Activated naive CD8-positive, alpha-beta T cell treated with anti-CD3 and anti-CD28 coated beads, Interleukin-2, amount 50 U/mL, for 24 hours (primary cell): ENCODE results near the gene EIF4A3.
"Not testable (repeated sequence)": the region's sequence is repeated elsewhere in the genome, so short reads cannot be mapped to it uniquely, and the experiment has no call there.

Experiments
- ATAC-seq: fragments of 150-1000 bp; cut with Tn5 transposase; one replicate; pipeline ENCODE4 v1.10.0; 2021
- DNase-seq: peaks from one replicate; pipeline ENCODE4 v3.0.0; 2021
- H3K27ac Mint-ChIP-seq: one replicate; pipeline ENCODE4 v1.8.0; 2021; ENCODE audit warnings: mild to moderate bottlenecking, mixed read lengths
- H3K27me3 Mint-ChIP-seq: one replicate; pipeline ENCODE4 v1.8.0; 2021; ENCODE audit warnings: mixed read lengths
- H3K36me3 Mint-ChIP-seq: one replicate; pipeline ENCODE4 v1.8.0; 2021; ENCODE audit warnings: low read depth, mixed read lengths
- H3K4me1 Mint-ChIP-seq: one replicate; pipeline ENCODE4 v1.8.0; 2021; ENCODE audit warnings: mixed read lengths
- H3K4me3 Mint-ChIP-seq: one replicate; pipeline ENCODE4 v1.8.0; 2021; ENCODE audit warnings: mild to moderate bottlenecking, moderate library complexity, mixed read lengths
- H3K9me3 Mint-ChIP-seq: one replicate; pipeline ENCODE4 v1.8.0; 2021; ENCODE audit warnings: mixed read lengths

The EIF4A3 gene

GRCh38 chr17:80097844-80098691 lies 48.9 kb downstream of the EIF4A3 start:
- Mint-ChIP-seq H3K36me3 (no peaks in the 10 kb centered on the region), H3K9me3 (no peaks in the 10 kb centered on the region), H3K27ac (no peak overlapping the region), H3K4me1 (peaks cover 29% of the 10 kb centered on the region), H3K4me3 (no peak overlapping the region), H3K27me3 (no peaks in the 10 kb centered on the region)
- DNase-seq (no peak), ATAC-seq (no peak)

DNA sequence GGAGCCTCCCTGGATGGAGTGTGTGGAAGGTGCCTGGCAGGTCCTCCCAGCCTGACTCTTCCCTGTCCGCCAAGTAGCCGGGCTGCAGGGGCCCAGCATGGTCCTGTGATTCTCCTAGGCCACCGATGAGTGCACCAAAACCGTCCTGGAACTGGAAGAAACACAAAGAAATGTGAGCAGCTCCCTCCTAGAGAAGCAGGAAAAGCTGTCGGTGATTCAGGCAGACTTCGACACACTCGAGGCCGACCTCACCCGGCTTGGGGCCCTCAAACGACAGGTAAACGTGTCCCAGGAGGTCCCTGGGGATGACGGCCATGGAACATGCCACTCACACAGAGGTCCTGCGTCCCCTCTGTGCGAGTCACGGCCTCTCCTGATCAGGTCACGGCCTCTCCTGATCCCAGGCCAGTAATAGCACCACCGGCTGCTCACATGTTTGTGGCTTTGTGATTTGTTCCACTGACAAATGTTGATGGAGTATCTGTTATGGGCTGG lies 49.8 kb downstream of the EIF4A3 start:
- Mint-ChIP-seq H3K27ac (no peak overlapping the region), H3K4me3 (no peak overlapping the region)
- ATAC-seq: no peak

GRCh38 chr17:80096561-80097021 lies 50.3 kb downstream of the EIF4A3 start:
- Mint-ChIP-seq H3K27me3 (no peaks in the 10 kb centered on the region), H3K27ac (no peak overlapping the region), H3K4me1 (peaks cover 17% of the 10 kb centered on the region), H3K36me3 (no peaks in the 10 kb centered on the region), H3K4me3 (no peak overlapping the region), H3K9me3 (no peaks in the 10 kb centered on the region)
- no peak for ATAC-seq
- DNase-seq: no peak

More for the DNA sequence above, 49.8 kb downstream of the EIF4A3 start:
- Mint-ChIP-seq H3K4me1 (peaks cover 22% of the 10 kb centered on the region), H3K9me3 (no peaks in the 10 kb centered on the region), H3K36me3 (no peaks in the 10 kb centered on the region), H3K27me3 (no peaks in the 10 kb centered on the region)
- no peak for DNase-seq

DNA sequence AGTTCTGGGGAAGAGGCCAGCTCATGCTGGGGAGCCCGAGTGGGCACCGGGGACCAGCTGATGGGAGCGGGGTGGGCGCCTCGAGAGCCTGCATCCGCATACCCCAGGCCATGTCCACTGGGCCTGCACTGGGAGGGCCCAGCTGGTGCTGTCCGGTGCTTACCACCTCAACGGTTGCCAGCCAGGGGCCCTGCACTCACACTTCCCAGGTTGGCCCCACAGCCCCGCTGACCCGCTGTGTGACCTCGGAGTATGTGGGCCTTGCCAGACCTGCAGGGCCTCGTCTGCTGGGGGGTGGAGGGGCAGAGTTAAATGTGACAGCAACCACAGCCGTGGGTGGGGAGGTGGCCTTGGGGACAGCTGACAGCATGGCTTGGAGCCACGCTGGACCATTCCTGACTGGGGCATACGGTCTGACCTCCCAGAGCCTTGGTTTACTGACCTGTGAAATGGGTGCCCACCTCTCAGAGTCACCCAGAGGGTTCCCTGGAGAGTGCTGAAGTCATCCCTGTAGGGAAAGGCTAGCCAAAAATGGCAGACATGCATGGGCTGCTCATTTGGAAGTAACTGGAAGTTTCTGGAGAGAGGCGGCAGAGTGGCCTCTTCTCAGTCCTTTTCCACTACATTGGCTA lies 51.0 kb downstream of the EIF4A3 start:
- ATAC-seq (no peak), DNase-seq (no peak)
- Mint-ChIP-seq H3K4me3 (no peak overlapping the region), H3K4me1 (peaks cover 16% of the 10 kb centered on the region), H3K27me3 (no peaks in the 10 kb centered on the region), H3K9me3 (no peaks in the 10 kb centered on the region), H3K27ac (no peak overlapping the region), H3K36me3 (no peaks in the 10 kb centered on the region)

GRCh38 chr17:80095038-80095843 lies 51.7 kb downstream of the EIF4A3 start:
- H3K27ac Mint-ChIP-seq: no peak overlapping the region
- no peak for ATAC-seq
- H3K4me3 Mint-ChIP-seq: no peak overlapping the region
- no peaks in the 10 kb centered on the region for H3K27me3 Mint-ChIP-seq
- peaks cover 9% of the 10 kb centered on the region for H3K4me1 Mint-ChIP-seq
- no peaks in the 10 kb centered on the region for H3K9me3 Mint-ChIP-seq
- no peaks in the 10 kb centered on the region for H3K36me3 Mint-ChIP-seq
- DNase-seq: no peak

DNA sequence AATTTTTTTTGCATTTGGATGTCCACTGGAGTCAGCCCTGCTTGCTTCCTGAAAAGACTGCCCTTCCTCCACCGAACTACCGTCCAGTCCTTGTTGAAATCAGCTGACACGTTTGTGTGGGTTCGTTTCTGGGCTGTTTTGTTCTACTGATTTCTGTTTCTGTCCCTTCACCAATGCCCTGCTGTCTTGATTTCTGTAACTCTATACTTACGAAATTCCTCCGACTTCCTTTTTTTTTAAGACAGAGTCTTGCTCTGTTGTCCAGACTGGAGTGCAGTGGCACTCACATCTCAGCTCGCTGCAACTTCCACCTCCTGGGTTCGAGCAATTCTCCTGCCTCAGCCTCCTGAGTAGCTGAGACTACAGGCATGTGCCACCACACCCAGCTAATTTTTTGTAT lies 54.0 kb downstream of the EIF4A3 start:
- Mint-ChIP-seq H3K4me1 (no peaks in the 10 kb centered on the region), H3K27me3 (no peaks in the 10 kb centered on the region), H3K4me3 (no peak overlapping the region), H3K27ac (no peak overlapping the region), H3K9me3 (no peaks in the 10 kb centered on the region), H3K36me3 (no peaks in the 10 kb centered on the region)
- ATAC-seq (no peak), DNase-seq (no peak)

DNA sequence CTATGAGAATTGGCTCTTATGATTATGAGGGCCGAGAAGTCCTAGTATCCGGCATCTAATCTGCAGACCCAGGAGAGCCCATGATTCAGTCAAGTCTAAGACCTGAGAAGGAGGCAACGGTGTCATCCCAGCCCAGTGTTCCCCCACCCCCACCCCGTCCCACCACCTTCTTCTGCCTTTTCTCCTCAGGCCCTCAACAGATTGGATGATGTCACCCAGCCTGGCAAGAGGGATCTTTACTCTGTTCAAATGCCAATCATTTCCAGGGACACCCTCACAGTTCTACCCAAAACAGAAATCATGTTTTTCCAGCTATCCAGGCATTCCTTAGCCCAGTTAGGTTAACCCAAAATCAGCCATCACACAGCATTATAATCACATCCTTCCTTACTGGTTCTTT lies 55.6 kb downstream of the EIF4A3 start:
- H3K9me3 Mint-ChIP-seq: no peaks in the 10 kb centered on the region
- H3K27ac Mint-ChIP-seq: no peak overlapping the region
- no peak overlapping the region for H3K4me3 Mint-ChIP-seq
- no peaks in the 10 kb centered on the region for H3K36me3 Mint-ChIP-seq
- H3K4me1 Mint-ChIP-seq: no peaks in the 10 kb centered on the region
- ATAC-seq (no peak), DNase-seq (no peak)
- no peaks in the 10 kb centered on the region for H3K27me3 Mint-ChIP-seq

GRCh38 chr17:80090164-80090563 lies 56.8 kb downstream of the EIF4A3 start:
- not testable (repeated sequence) for H3K4me3 Mint-ChIP-seq, H3K27me3 Mint-ChIP-seq, H3K9me3 Mint-ChIP-seq, H3K27ac Mint-ChIP-seq, H3K36me3 Mint-ChIP-seq, DNase-seq, ATAC-seq, H3K4me1 Mint-ChIP-seq

GRCh38 chr17:80089762-80090161 lies 57.2 kb downstream of the EIF4A3 start:
- Mint-ChIP-seq H3K27me3 (no peaks in the 10 kb centered on the region), H3K36me3 (no peaks in the 10 kb centered on the region), H3K27ac (no peak overlapping the region), H3K4me1 (no peaks in the 10 kb centered on the region), H3K9me3 (no peaks in the 10 kb centered on the region), H3K4me3 (no peak overlapping the region)
- DNase-seq: no peak
- no peak for ATAC-seq

- no peak for ATAC-seq
- Mint-ChIP-seq H3K36me3 (no peaks in the 10 kb centered on the region), H3K27me3 (no peaks in the 10 kb centered on the region)
These were observed 59.3 kb downstream of the EIF4A3 start for GRCh38 chr17:80087346-80088265.

GRCh38 chr17:80086616-80087015 lies 60.3 kb downstream of the EIF4A3 start:
- H3K4me3 Mint-ChIP-seq: no peak overlapping the region
- ATAC-seq: no peak
- H3K36me3 Mint-ChIP-seq: no peaks in the 10 kb centered on the region
- H3K4me1 Mint-ChIP-seq: peaks cover 3% of the 10 kb centered on the region
- H3K9me3 Mint-ChIP-seq: no peaks in the 10 kb centered on the region
- no peak for DNase-seq
- no peaks in the 10 kb centered on the region for H3K27me3 Mint-ChIP-seq
- H3K27ac Mint-ChIP-seq: no peak overlapping the region

More at GRCh38 chr17:80087346-80088265, 59.3 kb downstream of the EIF4A3 start:
- Mint-ChIP-seq H3K9me3 (no peaks in the 10 kb centered on the region), H3K4me3 (no peak overlapping the region), H3K27ac (no peak overlapping the region), H3K4me1 (peaks cover 3% of the 10 kb centered on the region)
- DNase-seq: no peak

DNA sequence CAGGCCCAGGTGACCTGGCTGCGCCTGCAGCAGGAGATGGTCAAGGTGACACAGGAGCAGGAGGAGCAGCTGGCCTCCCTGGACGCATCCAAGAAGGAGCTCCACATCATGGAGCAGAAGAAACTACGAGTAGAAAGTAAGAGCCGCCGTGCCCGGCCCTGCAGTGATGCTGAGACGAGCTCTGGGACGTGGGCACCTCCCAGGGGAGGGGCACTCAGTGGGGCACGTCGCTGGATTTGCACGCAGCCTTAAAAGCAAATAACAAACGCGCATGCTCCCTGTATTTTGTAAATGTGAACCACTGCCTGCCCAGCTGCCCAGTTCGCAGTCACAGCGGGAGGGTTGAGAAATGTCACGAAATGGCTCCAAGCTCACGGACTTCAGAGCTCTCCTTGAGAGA lies 60.8 kb downstream of the EIF4A3 start:
- Mint-ChIP-seq H3K9me3 (no peaks in the 10 kb centered on the region), H3K27ac (no peak overlapping the region), H3K4me1 (peaks cover 3% of the 10 kb centered on the region), H3K4me3 (no peak overlapping the region), H3K36me3 (no peaks in the 10 kb centered on the region), H3K27me3 (no peaks in the 10 kb centered on the region)
- no peak for ATAC-seq
- no peak for DNase-seq

DNA sequence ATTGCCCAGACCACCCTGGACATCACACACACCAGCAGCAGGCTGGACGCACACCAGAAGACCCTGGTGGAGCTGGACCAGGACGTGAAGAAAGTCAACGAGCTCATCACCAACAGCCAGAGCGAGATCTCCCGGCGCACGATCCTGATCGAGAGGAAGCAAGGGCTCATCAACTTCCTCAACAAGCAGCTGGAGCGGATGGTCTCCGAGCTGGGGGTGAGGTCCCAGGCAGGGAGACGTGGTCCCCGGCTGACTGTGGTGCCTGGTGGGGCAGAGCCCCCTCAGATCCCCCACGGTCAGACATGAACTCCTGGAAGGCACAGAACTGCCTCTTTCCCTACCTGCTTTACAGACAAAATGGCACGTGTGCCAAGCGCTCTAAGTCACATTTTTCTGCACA lies 62.2 kb downstream of the EIF4A3 start:
- Mint-ChIP-seq H3K27me3 (no peaks in the 10 kb centered on the region), H3K4me1 (peaks cover 3% of the 10 kb centered on the region)

More for the DNA sequence above, 62.2 kb downstream of the EIF4A3 start:
- DNase-seq (no peak), ATAC-seq (no peak)
- Mint-ChIP-seq H3K4me3 (no peak overlapping the region), H3K9me3 (no peaks in the 10 kb centered on the region), H3K27ac (no peak overlapping the region), H3K36me3 (no peaks in the 10 kb centered on the region)
